GM23338 (cell line): ENCODE measurements around the gene COX10.

Experiments
- CREB1 ChIP-seq: fragments of 250-450 bp; sonication (Bioruptor Pico); IDR thresholded peaks from 2 replicates; pipeline ENCODE4 v1.5.0; 2020; ENCODE audit warnings: low read depth, mild to moderate bottlenecking, moderate library complexity
- CTCF ChIP-seq, 2 experiments: fragments of 200-600 bp in 1 of 2; sonication (generic) in 1 of 2; conservative IDR thresholded peaks; 2 replicates each; pipeline versions ENCODE4 v1.5.1 to v1.6.1; 2016 to 2017; ENCODE audit warnings: antibody characterized with exemption in 2 of 2, low read depth in 2 of 2, mild to moderate bottlenecking in 2 of 2, moderate library complexity in 1 of 2
- EZH2 ChIP-seq: fragments of 200-600 bp; sonication (generic); IDR thresholded peaks from one replicate; pipeline ENCODE4 v1.8.0; 2017; ENCODE audit warnings: antibody characterized with exemption, mild to moderate bottlenecking, low read depth; ENCODE audit not compliant: unreplicated experiment
- EZH2phosphoT487 ChIP-seq: fragments of 200-600 bp; sonication (generic); IDR thresholded peaks from one replicate; pipeline ENCODE4 v1.8.1; 2018; ENCODE audit warnings: antibody characterized with exemption; ENCODE audit not compliant: unreplicated experiment
- POLR2AphosphoS5 ChIP-seq: IDR thresholded peaks from 2 replicates; pipeline ENCODE4 v1.6.1; 2016; ENCODE audit warnings: antibody characterized with exemption, low read depth
- REST ChIP-seq: IDR thresholded peaks from one replicate; pipeline ENCODE4 v1.6.1; 2018; ENCODE audit warnings: antibody characterized with exemption; ENCODE audit not compliant: unreplicated experiment
- ZNF114 ChIP-seq: fragments of 250-450 bp; sonication (Bioruptor Pico); IDR thresholded peaks from 2 replicates; pipeline ENCODE4 v1.5.0; 2020; ENCODE audit warnings: mild to moderate bottlenecking, moderate library complexity
- TF ChIP-seq, protein P1 (sequence below): fragments of 250-450 bp; sonication (Bioruptor Pico); IDR thresholded peaks from 2 replicates; pipeline ENCODE4 v1.5.0; 2020; ENCODE audit warnings: mild to moderate bottlenecking, moderate library complexity

- TF ChIP-seq CTCF (conservative IDR thresholded peaks at IDR 0.05; ENCODE audit: low read depth in 2 of 2) (no peak), POLR2AphosphoS5 (no peak), REST (no peak), EZH2 (no peak), CREB1 (CRISPR knock-in tag) (no peak), EZH2phosphoT487 (no peak), ZNF114 (no peak)
- TF ChIP-seq, protein P1, sequence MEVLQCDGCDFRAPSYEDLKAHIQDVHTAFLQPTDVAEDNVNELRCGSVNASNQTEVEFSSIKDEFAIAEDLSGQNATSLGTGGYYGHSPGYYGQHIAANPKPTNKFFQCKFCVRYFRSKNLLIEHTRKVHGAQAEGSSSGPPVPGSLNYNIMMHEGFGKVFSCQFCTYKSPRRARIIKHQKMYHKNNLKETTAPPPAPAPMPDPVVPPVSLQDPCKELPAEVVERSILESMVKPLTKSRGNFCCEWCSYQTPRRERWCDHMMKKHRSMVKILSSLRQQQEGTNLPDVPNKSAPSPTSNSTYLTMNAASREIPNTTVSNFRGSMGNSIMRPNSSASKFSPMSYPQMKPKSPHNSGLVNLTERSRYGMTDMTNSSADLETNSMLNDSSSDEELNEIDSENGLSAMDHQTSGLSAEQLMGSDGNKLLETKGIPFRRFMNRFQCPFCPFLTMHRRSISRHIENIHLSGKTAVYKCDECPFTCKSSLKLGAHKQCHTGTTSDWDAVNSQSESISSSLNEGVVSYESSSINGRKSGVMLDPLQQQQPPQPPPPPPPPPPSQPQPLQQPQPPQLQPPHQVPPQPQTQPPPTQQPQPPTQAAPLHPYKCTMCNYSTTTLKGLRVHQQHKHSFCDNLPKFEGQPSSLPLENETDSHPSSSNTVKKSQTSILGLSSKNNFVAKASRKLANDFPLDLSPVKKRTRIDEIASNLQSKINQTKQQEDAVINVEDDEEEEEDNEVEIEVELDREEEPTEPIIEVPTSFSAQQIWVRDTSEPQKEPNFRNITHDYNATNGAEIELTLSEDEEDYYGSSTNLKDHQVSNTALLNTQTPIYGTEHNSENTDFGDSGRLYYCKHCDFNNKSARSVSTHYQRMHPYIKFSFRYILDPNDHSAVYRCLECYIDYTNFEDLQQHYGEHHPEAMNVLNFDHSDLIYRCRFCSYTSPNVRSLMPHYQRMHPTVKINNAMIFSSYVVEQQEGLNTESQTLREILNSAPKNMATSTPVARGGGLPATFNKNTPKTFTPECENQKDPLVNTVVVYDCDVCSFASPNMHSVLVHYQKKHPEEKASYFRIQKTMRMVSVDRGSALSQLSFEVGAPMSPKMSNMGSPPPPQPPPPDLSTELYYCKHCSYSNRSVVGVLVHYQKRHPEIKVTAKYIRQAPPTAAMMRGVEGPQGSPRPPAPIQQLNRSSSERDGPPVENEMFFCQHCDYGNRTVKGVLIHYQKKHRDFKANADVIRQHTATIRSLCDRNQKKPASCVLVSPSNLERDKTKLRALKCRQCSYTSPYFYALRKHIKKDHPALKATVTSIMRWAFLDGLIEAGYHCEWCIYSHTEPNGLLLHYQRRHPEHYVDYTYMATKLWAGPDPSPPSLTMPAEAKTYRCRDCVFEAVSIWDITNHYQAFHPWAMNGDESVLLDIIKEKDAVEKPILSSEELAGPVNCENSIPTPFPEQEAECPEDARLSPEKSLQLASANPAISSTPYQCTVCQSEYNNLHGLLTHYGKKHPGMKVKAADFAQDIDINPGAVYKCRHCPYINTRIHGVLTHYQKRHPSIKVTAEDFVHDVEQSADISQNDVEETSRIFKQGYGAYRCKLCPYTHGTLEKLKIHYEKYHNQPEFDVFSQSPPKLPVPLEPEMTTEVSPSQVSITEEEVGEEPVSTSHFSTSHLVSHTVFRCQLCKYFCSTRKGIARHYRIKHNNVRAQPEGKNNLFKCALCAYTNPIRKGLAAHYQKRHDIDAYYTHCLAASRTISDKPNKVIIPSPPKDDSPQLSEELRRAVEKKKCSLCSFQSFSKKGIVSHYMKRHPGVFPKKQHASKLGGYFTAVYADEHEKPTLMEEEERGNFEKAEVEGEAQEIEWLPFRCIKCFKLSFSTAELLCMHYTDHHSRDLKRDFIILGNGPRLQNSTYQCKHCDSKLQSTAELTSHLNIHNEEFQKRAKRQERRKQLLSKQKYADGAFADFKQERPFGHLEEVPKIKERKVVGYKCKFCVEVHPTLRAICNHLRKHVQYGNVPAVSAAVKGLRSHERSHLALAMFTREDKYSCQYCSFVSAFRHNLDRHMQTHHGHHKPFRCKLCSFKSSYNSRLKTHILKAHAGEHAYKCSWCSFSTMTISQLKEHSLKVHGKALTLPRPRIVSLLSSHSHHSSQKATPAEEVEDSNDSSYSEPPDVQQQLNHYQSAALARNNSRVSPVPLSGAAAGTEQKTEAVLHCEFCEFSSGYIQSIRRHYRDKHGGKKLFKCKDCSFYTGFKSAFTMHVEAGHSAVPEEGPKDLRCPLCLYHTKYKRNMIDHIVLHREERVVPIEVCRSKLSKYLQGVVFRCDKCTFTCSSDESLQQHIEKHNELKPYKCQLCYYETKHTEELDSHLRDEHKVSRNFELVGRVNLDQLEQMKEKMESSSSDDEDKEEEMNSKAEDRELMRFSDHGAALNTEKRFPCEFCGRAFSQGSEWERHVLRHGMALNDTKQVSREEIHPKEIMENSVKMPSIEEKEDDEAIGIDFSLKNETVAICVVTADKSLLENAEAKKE (CRISPR knock-in tag): no peak
Observed at GRCh38 chr17:14050616-14051015, 18.7 kb upstream of the COX10 start.
